IPS DF 6.9 (cell line): ENCODE measurements around the gene SRGAP2C.
"Not testable (repeated sequence)": the region's sequence is repeated elsewhere in the genome, so short reads cannot be mapped to it uniquely, and the experiment has no call there.

ENCODE experiments used
- DNase-seq: peaks from one replicate; pipeline ENCODE4 v3.0.0-alpha.2; 2013; ENCODE audit warnings: low read depth, low spot score
- H3K27ac ChIP-seq: one replicate; pipeline ENCODE4 v1.5.1; 2013; ENCODE audit warnings: low read length, control low read depth
- H3K27me3 ChIP-seq: 2 replicates; pipeline ENCODE4 v1.6.1; 2013; ENCODE audit warnings: mild to moderate bottlenecking, low read length; ENCODE audit not compliant: control insufficient read depth, insufficient read depth
- H3K36me3 ChIP-seq: 2 replicates; pipeline ENCODE4 v1.6.1; 2013; ENCODE audit warnings: low read length; ENCODE audit not compliant: control insufficient read depth, insufficient read depth
- H3K4me1 ChIP-seq: 2 replicates; pipeline ENCODE4 v1.6.1; 2013; ENCODE audit warnings: low read length; ENCODE audit not compliant: control insufficient read depth, insufficient read depth
- H3K4me3 ChIP-seq: 2 replicates; pipeline ENCODE4 v1.5.1; 2013; ENCODE audit warnings: mild to moderate bottlenecking, low read length
- H3K9me3 ChIP-seq: 2 replicates; pipeline ENCODE4 v1.6.1; 2013; ENCODE audit warnings: low read length, inconsistent platforms; ENCODE audit not compliant: control insufficient read depth, insufficient read depth
- WGBS: extraction: QIAGEN DNeasy Blood & Tissue Kit; methylation state at CpG from one replicate; pipeline ENCODE4 v1.1.7; 2013; ENCODE audit warnings: mixed read lengths, missing lambda C conversion rate; ENCODE audit not compliant: insufficient read length, insufficient coverage; 5-methylcytosine and 5-hydroxymethylcytosine counted together

The SRGAP2C gene

GRCh38 chr1:121343311-121343906 is 158.6 kb downstream of the SRGAP2C start:
- H3K27me3 ChIP-seq, H3K4me1 ChIP-seq, DNase-seq, H3K27ac ChIP-seq, H3K9me3 ChIP-seq, H3K36me3 ChIP-seq, H3K4me3 ChIP-seq: not testable (repeated sequence)
- WGBS: no CpG with 5 or more reads among the region's 3 CpGs

GRCh38 chr1:121344355-121344754 is 159.6 kb downstream of the SRGAP2C start:
- no CpG with 5 or more reads among the region's 3 CpGs for WGBS
- not testable (repeated sequence) for H3K36me3 ChIP-seq, H3K27me3 ChIP-seq, H3K4me3 ChIP-seq, H3K27ac ChIP-seq, H3K4me1 ChIP-seq, H3K9me3 ChIP-seq, DNase-seq

- H3K27ac ChIP-seq, H3K4me1 ChIP-seq, DNase-seq, H3K4me3 ChIP-seq, H3K9me3 ChIP-seq, H3K36me3 ChIP-seq, H3K27me3 ChIP-seq: not testable (repeated sequence)
- WGBS: no CpG with 5 or more reads among the region's 3 CpGs
Observed at GRCh38 chr1:121346654-121347053, 161.9 kb downstream of the SRGAP2C start.

- H3K27ac ChIP-seq, DNase-seq, H3K9me3 ChIP-seq, H3K36me3 ChIP-seq, H3K4me1 ChIP-seq, H3K4me3 ChIP-seq, H3K27me3 ChIP-seq: not testable (repeated sequence)
- WGBS: no CpG with 5 or more reads among the region's 5 CpGs
Observed at GRCh38 chr1:121347476-121347875, 162.7 kb downstream of the SRGAP2C start.

GRCh38 chr1:121348115-121348514 is 163.3 kb downstream of the SRGAP2C start:
- not testable (repeated sequence) for H3K9me3 ChIP-seq, H3K4me1 ChIP-seq, H3K27ac ChIP-seq, DNase-seq, H3K36me3 ChIP-seq, H3K4me3 ChIP-seq, H3K27me3 ChIP-seq
- WGBS: no CpG with 5 or more reads among the region's 1 CpG

GRCh38 chr1:121349332-121349967 is 164.7 kb downstream of the SRGAP2C start:
- H3K4me1 ChIP-seq, DNase-seq, H3K4me3 ChIP-seq, H3K36me3 ChIP-seq, H3K9me3 ChIP-seq, H3K27me3 ChIP-seq, H3K27ac ChIP-seq: not testable (repeated sequence)
- WGBS: no CpG with 5 or more reads among the region's 4 CpGs

- WGBS: no CpG with 5 or more reads among the region's 5 CpGs
- H3K27ac ChIP-seq: not testable (repeated sequence)
Observed at GRCh38 chr1:121355711-121356420, 171.1 kb downstream of the SRGAP2C start.

GRCh38 chr1:121356819-121357218 is 172.0 kb downstream of the SRGAP2C start:
- WGBS: no CpG with 5 or more reads among the region's 2 CpGs
- DNase-seq, H3K27ac ChIP-seq: not testable (repeated sequence)

More at GRCh38 chr1:121355711-121356420, 171.1 kb downstream of the SRGAP2C start:
- not testable (repeated sequence) for H3K27me3 ChIP-seq, H3K9me3 ChIP-seq, H3K36me3 ChIP-seq, DNase-seq, H3K4me3 ChIP-seq, H3K4me1 ChIP-seq

GRCh38 chr1:121360531-121360930 is 175.8 kb downstream of the SRGAP2C start:
- not testable (repeated sequence) for H3K27me3 ChIP-seq, DNase-seq, H3K27ac ChIP-seq, H3K9me3 ChIP-seq, H3K4me3 ChIP-seq, H3K36me3 ChIP-seq, H3K4me1 ChIP-seq
- WGBS: no CpG with 5 or more reads among the region's 1 CpG

More at GRCh38 chr1:121356819-121357218, 172.0 kb downstream of the SRGAP2C start:
- H3K4me3 ChIP-seq, H3K4me1 ChIP-seq, H3K36me3 ChIP-seq, H3K9me3 ChIP-seq, H3K27me3 ChIP-seq: not testable (repeated sequence)

- DNase-seq, H3K36me3 ChIP-seq, H3K9me3 ChIP-seq, H3K4me1 ChIP-seq, H3K27me3 ChIP-seq, H3K4me3 ChIP-seq, H3K27ac ChIP-seq: not testable (repeated sequence)
- no CpG with 5 or more reads among the region's 7 CpGs for WGBS
Observed at GRCh38 chr1:121361451-121362233, 176.9 kb downstream of the SRGAP2C start.
